ENCODE data around the gene UBTF. TPM values are rescaled to one million over a fixed set of nuclear protein-coding genes. Genes with fewer than 3 reads are reported as not detected.

UBTF gene
- total and polyA plus RNA-seq, 9 of the 15 experiments (the other 6 are each of a cell fraction or from before 2014, with no cell fraction given): 1.2 to 113 (median 83.6) TPM

- TF ChIP-seq HMGN3 (IDR thresholded peaks at IDR 0.05; ENCODE audit: borderline replicate concordance, extremely low read depth, insufficient read length, low read depth, low read length): peak; percentile 59
- no peak for TF ChIP-seq ZNF133 (CRISPR knock-in tag; IDR thresholded peaks at IDR 0.05)
- TF ChIP-seq ATF4 (CRISPR knock-in tag; IDR thresholded peaks at IDR 0.05): no peak
- no peak for TF ChIP-seq ZNF707 (CRISPR knock-in tag; conservative IDR thresholded peaks at IDR 0.05)
- no peak for TF ChIP-seq ZNF75A (CRISPR knock-in tag; IDR thresholded peaks at IDR 0.05)
- TF ChIP-seq CREB3L1 (IDR thresholded peaks at IDR 0.05; ENCODE audit: borderline replicate concordance, low read depth): peak; percentile 44; the same call in 1 of the 2 replicates
- no peak for TF ChIP-seq SMAD1 (IDR thresholded peaks at IDR 0.05; ENCODE audit: low read depth, low read length, partially characterized antibody)
- peak; percentile 38; the same call in 1 of the 2 replicates for TF ChIP-seq ARID4B (CRISPR knock-in tag; IDR thresholded peaks at IDR 0.05)
- TF ChIP-seq REST (IDR thresholded peaks at IDR 0.05; ENCODE audit: borderline replicate concordance): peak; percentile 6; the same call in 1 of the 2 replicates
- TF ChIP-seq REST (CRISPR knock-in tag; IDR thresholded peaks at IDR 0.05; ENCODE audit: low read depth): peak; percentile 77; the same call in 1 of the 2 replicates
- no peak for TF ChIP-seq MTA2 (IDR thresholded peaks at IDR 0.05; ENCODE audit: low read depth)
- no peak for TF ChIP-seq NBN (IDR thresholded peaks at IDR 0.05; ENCODE audit: low read depth)
- 0 out of 2 replicates have a peak, but pooled peaks have one; percentile 9 for TF ChIP-seq ZNF175 (CRISPR knock-in tag; IDR thresholded peaks at IDR 0.05; ENCODE audit: low read depth)
Measured at GRCh38 chr17:44219108-44219615, 313 bp downstream of the UBTF start (continued).

Measured in K562 (cell line).